ENCODE results near the gene IFTAP.

- no peak for TF ChIP-seq CTCF (IDR thresholded peaks at IDR 0.05)
- no peak for TF ChIP-seq POLR2A (IDR thresholded peaks at IDR 0.05)
Observed at GRCh38 chr11:36602135-36602534, 7.8 kb downstream of the IFTAP start.
